Activated CD4-positive, alpha-beta T cell treated with anti-CD3 and anti-CD28 coated beads for 24 hours (primary cell): ENCODE results near the gene DESI2.

Source experiments
- DNase-seq, 2 donors: peaks; one replicate each; pipeline ENCODE4 v3.0.0-alpha.2; 2020; ENCODE audit warnings: low read depth in 2 of 2

DESI2 gene

DNA sequence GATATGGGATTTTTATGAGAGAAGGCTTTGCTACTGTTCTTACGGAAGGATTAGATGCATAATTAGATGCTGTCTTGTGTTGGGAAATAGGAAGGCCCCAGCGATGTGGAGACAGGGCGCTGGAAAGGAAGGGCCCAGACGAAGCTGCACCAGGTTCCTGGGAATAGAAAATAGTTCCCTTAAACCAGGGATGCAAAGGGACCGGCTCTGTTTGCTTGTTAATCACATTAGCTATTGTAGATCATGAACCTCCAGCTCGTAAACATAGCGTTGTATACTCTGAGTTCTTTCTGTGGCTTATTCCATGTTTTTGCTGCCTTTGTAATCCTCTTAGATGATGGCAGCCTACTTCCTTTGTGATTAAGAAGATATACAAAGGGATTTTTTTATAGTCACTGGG lies 102.7 kb downstream of the DESI2 start:
- DNase-seq: no peak

DNA sequence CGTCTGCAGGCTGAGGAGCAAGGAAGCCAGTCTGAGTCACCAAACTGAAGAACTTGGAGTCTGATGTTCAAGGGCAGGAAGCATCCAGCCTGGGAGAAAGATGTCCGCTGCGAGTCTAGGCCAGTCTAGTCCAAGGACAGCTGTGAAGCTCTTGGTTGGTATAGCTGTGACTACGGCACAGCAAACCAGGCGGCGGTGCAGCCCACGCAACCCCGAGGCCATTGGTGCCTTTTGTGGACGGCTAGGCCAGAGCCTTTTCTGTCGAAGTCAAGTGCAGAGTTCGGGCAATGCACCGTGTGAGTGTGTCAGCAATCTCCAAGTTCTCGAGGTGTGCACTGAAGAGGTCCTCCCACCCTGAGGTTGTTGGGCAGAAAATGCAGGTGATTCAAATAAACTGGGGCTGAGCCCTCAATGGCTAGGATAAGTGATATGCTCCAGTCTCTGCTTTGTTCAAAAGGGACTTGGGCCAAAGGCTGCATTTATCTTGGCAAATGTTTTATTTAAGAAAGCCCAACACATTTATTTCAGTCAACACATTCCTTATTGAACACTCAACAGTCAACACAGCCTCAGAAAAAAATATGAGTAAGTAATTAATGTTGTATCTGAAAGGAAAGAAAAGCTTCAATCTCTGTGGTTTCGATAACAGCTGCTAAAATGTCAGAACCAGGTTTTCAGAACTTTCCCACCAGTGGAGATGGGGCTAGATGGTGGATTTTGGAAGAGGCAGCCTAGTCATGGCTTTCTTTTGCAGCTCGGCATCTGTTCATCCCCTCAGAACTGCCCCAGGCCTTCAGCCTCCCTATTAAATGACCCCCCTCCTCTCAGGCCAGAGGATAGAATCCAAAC lies 104.4 kb downstream of the DESI2 start:
- DNase-seq: no peak
